ENCODE data around the gene NTRK2.

Gene NTRK2

DNA sequence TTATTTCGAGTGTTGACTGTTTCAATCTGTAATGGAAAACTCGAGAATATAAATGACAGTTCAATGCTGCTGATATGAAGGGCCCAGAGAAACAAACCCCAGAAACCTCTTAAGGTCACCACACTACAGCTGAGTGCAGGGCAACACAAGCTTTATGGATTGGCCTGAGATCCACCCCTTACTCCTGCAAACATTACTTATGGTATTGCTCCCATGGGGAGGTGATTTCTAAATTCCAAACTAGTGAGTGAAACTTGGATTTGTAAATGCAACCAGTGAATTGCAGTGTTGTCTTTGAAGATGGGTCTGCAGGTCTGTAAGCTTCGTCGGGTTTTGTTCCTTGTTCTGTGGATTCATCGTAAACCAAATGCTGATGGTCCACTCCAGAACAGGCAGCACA is 85.4 kb downstream of the NTRK2 start:
- ChIA-PET CTCF (interaction anchor here (1.0 to 1.1 kb wide), 2 partner anchors 57 to 504 kb away, joined by 3 read pairs; no protein-coding TSS in a partner anchor), POLR2A (no interaction called here)
- Histone ChIP-seq H3K4me1 (ENCODE audit: control insufficient read depth, insufficient read depth, low read length) (no peaks in the 10 kb centered on the region), H3K9me3 (ENCODE audit: control insufficient read depth, insufficient read depth, low read depth, low read length) (no peaks in the 10 kb centered on the region), H3K36me3 (ENCODE audit: control insufficient read depth in 2 of 2, insufficient read depth in 1 of 2, low read length in 2 of 2) (no peaks in the 10 kb centered on the region), H3K4me3 (ENCODE audit: low read depth, low read length) (no peak overlapping the region), H3K27ac (ENCODE audit: extremely low read depth, low read depth, low read length) (no peak overlapping the region)
- TF ChIP-seq EGR2 (tag by site-specific recombination; IDR thresholded peaks at IDR 0.05; ENCODE audit: low read depth): no peak
- TF ChIP-seq HOXC10 (CRISPR knock-in tag; IDR thresholded peaks at IDR 0.05): no peak
- TF ChIP-seq ZNF426 (tag by site-specific recombination; IDR thresholded peaks at IDR 0.05): no peak
- no peak for TF ChIP-seq ZNF792 (tag by site-specific recombination; IDR thresholded peaks at IDR 0.05)
- no peak for TF ChIP-seq PRDM6 (tag by site-specific recombination; IDR thresholded peaks at IDR 0.05)
- TF ChIP-seq ZNF148 (tag by site-specific recombination; IDR thresholded peaks at IDR 0.05; ENCODE audit: borderline replicate concordance): no peak
- no peak for TF ChIP-seq ZNF776 (tag by site-specific recombination; IDR thresholded peaks at IDR 0.05; ENCODE audit: borderline replicate concordance)
- no peak for TF ChIP-seq ZNF274 (IDR thresholded peaks at IDR 0.05; ENCODE audit: low read length)
- no peak for TF ChIP-seq ZNF274 (tag by site-specific recombination; IDR thresholded peaks at IDR 0.05; ENCODE audit: borderline replicate concordance)
- TF ChIP-seq ZNF571 (tag by site-specific recombination; IDR thresholded peaks at IDR 0.05): no peak
- TF ChIP-seq, protein P1, sequence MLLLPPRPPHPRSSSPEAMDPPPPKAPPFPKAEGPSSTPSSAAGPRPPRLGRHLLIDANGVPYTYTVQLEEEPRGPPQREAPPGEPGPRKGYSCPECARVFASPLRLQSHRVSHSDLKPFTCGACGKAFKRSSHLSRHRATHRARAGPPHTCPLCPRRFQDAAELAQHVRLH (tag by site-specific recombination; IDR thresholded peaks at IDR 0.05): no peak
- TF ChIP-seq, protein P2, sequence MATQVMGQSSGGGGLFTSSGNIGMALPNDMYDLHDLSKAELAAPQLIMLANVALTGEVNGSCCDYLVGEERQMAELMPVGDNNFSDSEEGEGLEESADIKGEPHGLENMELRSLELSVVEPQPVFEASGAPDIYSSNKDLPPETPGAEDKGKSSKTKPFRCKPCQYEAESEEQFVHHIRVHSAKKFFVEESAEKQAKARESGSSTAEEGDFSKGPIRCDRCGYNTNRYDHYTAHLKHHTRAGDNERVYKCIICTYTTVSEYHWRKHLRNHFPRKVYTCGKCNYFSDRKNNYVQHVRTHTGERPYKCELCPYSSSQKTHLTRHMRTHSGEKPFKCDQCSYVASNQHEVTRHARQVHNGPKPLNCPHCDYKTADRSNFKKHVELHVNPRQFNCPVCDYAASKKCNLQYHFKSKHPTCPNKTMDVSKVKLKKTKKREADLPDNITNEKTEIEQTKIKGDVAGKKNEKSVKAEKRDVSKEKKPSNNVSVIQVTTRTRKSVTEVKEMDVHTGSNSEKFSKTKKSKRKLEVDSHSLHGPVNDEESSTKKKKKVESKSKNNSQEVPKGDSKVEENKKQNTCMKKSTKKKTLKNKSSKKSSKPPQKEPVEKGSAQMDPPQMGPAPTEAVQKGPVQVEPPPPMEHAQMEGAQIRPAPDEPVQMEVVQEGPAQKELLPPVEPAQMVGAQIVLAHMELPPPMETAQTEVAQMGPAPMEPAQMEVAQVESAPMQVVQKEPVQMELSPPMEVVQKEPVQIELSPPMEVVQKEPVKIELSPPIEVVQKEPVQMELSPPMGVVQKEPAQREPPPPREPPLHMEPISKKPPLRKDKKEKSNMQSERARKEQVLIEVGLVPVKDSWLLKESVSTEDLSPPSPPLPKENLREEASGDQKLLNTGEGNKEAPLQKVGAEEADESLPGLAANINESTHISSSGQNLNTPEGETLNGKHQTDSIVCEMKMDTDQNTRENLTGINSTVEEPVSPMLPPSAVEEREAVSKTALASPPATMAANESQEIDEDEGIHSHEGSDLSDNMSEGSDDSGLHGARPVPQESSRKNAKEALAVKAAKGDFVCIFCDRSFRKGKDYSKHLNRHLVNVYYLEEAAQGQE (tag by site-specific recombination; IDR thresholded peaks at IDR 0.05): no peak
- TF ChIP-seq ZBTB20 (tag by site-specific recombination; IDR thresholded peaks at IDR 0.05): no peak

DNA sequence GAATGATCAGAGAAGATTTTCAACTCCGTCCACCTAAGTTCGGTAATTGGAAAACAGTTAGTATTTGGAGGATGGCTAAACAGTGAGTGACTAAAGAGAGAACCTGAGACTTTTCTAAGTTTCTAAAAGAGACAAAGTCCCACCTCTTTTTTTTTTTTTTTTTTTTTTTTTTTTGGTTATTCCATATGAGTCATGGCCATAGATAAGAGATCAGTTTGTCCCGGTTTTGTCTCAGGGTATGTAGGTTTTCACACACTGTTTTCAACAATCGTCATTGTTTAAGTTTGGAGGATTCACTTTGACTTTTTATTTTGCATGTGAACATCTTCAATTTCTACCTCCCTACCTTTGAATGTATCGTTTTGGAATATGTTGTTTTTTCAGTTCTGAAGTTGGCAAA is 85.9 kb downstream of the NTRK2 start:
- H3K4me3 ChIP-seq (ENCODE audit: low read depth, low read length): no peak overlapping the region
- no peak overlapping the region for H3K27ac ChIP-seq (ENCODE audit: extremely low read depth, low read depth, low read length)
- H3K36me3 ChIP-seq (ENCODE audit: control insufficient read depth in 2 of 2, insufficient read depth in 1 of 2, low read length in 2 of 2): no peaks in the 10 kb centered on the region
- POLR2A ChIA-PET: no interaction called here
- no peaks in the 10 kb centered on the region for H3K9me3 ChIP-seq (ENCODE audit: control insufficient read depth, insufficient read depth, low read depth, low read length)
- no peaks in the 10 kb centered on the region for H3K4me1 ChIP-seq (ENCODE audit: control insufficient read depth, insufficient read depth, low read length)
- CTCF ChIA-PET: interaction anchor here (1.1 kb wide), 1 partner anchor 58 kb away, joined by 3 read pairs; no protein-coding TSS in a partner anchor
- TF ChIP-seq PRDM6 (tag by site-specific recombination; IDR thresholded peaks at IDR 0.05): no peak
- TF ChIP-seq ZSCAN30 (tag by site-specific recombination; IDR thresholded peaks at IDR 0.05): no peak
- TF ChIP-seq ZNF518A (tag by site-specific recombination; conservative IDR thresholded peaks at IDR 0.05; ENCODE audit: low read depth): no peak
- no peak for TF ChIP-seq ZNF501 (tag by site-specific recombination; IDR thresholded peaks at IDR 0.05)
- no peak for TF ChIP-seq KLF16 (tag by site-specific recombination; IDR thresholded peaks at IDR 0.05)
- TF ChIP-seq ZNF621 (tag by site-specific recombination; IDR thresholded peaks at IDR 0.05): no peak
- TF ChIP-seq ZNF16 (tag by site-specific recombination; IDR thresholded peaks at IDR 0.05; ENCODE audit: low read depth): no peak
- TF ChIP-seq ZSCAN23 (tag by site-specific recombination; IDR thresholded peaks at IDR 0.05): no peak
- TF ChIP-seq BCL11A (tag by site-specific recombination; IDR thresholded peaks at IDR 0.05; ENCODE audit: low read depth): no peak

Data from HEK293 (cell line).